SK-N-MC (cell line): ENCODE results near the gene SAMD7.

ENCODE experiments used
- EZH2 ChIP-seq: fragments of 200-600 bp; sonication (generic); IDR thresholded peaks from one replicate; pipeline ENCODE4 v1.6.1; 2017; ENCODE audit warnings: antibody characterized with exemption
- POLR2AphosphoS5 ChIP-seq: IDR thresholded peaks from 2 replicates; pipeline ENCODE4 v1.6.1; 2012; ENCODE audit warnings: mild to moderate bottlenecking, low read depth, low read length, borderline replicate concordance

GRCh38 chr3:169880576-169881250, 30.7 kb upstream of the SAMD7 start:
- TF ChIP-seq EZH2 (no peak), POLR2AphosphoS5 (no peak)
